ENCODE results near the gene SLC6A12.

The SLC6A12 gene

DNA sequence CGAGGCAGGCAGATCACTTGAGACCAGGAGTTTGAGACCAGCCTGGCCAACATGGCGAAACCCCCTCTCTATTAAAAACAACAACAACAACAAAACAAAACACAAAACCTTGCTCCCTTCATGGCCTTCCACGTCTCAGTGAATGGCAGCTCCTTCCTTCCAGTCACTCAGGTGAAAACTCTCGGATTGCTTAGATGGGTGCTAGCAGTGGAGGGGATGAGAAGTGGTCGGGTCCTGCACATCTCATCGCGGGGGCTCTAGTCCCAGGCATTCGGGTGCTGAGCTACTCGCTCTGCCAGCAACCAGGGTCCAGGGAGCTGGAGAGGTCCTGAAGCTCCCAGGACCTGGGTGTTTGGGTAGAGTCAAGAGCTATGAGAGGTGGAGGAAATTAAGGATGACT is 41.0 kb upstream of the SLC6A12 start (continued):
- TF ChIP-seq, protein P1, sequence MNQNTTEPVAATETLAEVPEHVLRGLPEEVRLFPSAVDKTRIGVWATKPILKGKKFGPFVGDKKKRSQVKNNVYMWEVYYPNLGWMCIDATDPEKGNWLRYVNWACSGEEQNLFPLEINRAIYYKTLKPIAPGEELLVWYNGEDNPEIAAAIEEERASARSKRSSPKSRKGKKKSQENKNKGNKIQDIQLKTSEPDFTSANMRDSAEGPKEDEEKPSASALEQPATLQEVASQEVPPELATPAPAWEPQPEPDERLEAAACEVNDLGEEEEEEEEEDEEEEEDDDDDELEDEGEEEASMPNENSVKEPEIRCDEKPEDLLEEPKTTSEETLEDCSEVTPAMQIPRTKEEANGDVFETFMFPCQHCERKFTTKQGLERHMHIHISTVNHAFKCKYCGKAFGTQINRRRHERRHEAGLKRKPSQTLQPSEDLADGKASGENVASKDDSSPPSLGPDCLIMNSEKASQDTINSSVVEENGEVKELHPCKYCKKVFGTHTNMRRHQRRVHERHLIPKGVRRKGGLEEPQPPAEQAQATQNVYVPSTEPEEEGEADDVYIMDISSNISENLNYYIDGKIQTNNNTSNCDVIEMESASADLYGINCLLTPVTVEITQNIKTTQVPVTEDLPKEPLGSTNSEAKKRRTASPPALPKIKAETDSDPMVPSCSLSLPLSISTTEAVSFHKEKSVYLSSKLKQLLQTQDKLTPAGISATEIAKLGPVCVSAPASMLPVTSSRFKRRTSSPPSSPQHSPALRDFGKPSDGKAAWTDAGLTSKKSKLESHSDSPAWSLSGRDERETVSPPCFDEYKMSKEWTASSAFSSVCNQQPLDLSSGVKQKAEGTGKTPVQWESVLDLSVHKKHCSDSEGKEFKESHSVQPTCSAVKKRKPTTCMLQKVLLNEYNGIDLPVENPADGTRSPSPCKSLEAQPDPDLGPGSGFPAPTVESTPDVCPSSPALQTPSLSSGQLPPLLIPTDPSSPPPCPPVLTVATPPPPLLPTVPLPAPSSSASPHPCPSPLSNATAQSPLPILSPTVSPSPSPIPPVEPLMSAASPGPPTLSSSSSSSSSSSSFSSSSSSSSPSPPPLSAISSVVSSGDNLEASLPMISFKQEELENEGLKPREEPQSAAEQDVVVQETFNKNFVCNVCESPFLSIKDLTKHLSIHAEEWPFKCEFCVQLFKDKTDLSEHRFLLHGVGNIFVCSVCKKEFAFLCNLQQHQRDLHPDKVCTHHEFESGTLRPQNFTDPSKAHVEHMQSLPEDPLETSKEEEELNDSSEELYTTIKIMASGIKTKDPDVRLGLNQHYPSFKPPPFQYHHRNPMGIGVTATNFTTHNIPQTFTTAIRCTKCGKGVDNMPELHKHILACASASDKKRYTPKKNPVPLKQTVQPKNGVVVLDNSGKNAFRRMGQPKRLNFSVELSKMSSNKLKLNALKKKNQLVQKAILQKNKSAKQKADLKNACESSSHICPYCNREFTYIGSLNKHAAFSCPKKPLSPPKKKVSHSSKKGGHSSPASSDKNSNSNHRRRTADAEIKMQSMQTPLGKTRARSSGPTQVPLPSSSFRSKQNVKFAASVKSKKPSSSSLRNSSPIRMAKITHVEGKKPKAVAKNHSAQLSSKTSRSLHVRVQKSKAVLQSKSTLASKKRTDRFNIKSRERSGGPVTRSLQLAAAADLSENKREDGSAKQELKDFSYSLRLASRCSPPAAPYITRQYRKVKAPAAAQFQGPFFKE (tag by site-specific recombination; IDR thresholded peaks at IDR 0.05; ENCODE audit: borderline replicate concordance): no peak
- TF ChIP-seq ZNF366 (tag by site-specific recombination; conservative IDR thresholded peaks at IDR 0.05): no peak
- TF ChIP-seq TSHZ1 (tag by site-specific recombination; IDR thresholded peaks at IDR 0.05; ENCODE audit: borderline replicate concordance): no peak
- no peak for TF ChIP-seq ZSCAN18 (tag by site-specific recombination; IDR thresholded peaks at IDR 0.05)
- no peak for TF ChIP-seq ZNF837 (tag by site-specific recombination; IDR thresholded peaks at IDR 0.05)
- no peak for TF ChIP-seq SALL2 (tag by site-specific recombination; IDR thresholded peaks at IDR 0.05; ENCODE audit: borderline replicate concordance)

DNA sequence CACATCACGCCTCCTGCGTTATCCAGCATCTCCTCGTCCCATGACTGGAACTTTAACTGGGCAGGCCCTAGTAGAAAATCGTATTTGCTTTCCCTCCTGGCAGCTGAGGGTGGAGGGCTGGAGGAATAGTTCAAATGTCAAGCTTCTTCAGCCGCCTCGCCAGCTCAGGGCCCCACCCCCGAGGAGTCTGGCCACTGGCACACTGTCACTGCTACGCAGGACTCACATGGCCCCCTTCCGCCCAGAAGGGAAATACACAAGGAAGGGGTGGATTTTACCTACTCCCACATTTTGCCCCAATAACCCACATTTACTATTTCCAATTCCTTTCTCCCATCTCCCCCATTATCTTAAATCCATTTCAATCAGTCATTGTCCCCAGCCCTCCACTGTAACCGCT is 40.1 kb upstream of the SLC6A12 start:
- no peak for TF ChIP-seq ZBTB1 (tag by site-specific recombination; IDR thresholded peaks at IDR 0.05)
- no peak for TF ChIP-seq ZFP3 (tag by site-specific recombination; IDR thresholded peaks at IDR 0.05; ENCODE audit: low read depth)
- TF ChIP-seq ZNF157 (tag by site-specific recombination; IDR thresholded peaks at IDR 0.05): no peak
- TF ChIP-seq, protein P2, sequence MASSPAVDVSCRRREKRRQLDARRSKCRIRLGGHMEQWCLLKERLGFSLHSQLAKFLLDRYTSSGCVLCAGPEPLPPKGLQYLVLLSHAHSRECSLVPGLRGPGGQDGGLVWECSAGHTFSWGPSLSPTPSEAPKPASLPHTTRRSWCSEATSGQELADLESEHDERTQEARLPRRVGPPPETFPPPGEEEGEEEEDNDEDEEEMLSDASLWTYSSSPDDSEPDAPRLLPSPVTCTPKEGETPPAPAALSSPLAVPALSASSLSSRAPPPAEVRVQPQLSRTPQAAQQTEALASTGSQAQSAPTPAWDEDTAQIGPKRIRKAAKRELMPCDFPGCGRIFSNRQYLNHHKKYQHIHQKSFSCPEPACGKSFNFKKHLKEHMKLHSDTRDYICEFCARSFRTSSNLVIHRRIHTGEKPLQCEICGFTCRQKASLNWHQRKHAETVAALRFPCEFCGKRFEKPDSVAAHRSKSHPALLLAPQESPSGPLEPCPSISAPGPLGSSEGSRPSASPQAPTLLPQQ (tag by site-specific recombination; IDR thresholded peaks at IDR 0.05): no peak
- TF ChIP-seq ATF2 (tag by site-specific recombination; IDR thresholded peaks at IDR 0.05; ENCODE audit: low read depth): no peak
- no peak for TF ChIP-seq ZNF37A (tag by site-specific recombination; IDR thresholded peaks at IDR 0.05)
- no peak for TF ChIP-seq ZNF843 (tag by site-specific recombination; IDR thresholded peaks at IDR 0.05)
- TF ChIP-seq ZBTB21 (tag by site-specific recombination; IDR thresholded peaks at IDR 0.05): no peak
- no peak for TF ChIP-seq ZNF391 (tag by site-specific recombination; IDR thresholded peaks at IDR 0.05; ENCODE audit: borderline replicate concordance, low read depth)
- no peak for TF ChIP-seq ZNF571 (tag by site-specific recombination; IDR thresholded peaks at IDR 0.05)
- ChIA-PET CTCF (interaction anchor here (0.7 to 1.4 kb wide), 2 partner anchors 8 to 34 kb away, joined by 3 read pairs; partner anchors contain the start of gene SLC6A13), POLR2A (no interaction called here)
- H3K4me3 ChIP-seq (ENCODE audit: low read depth, low read length): no peak overlapping the region
- no peaks in the 10 kb centered on the region for H3K9me3 ChIP-seq (ENCODE audit: control insufficient read depth, insufficient read depth, low read depth, low read length)
- H3K27ac ChIP-seq (ENCODE audit: extremely low read depth, low read depth, low read length): no peak overlapping the region
- H3K4me1 ChIP-seq (ENCODE audit: control insufficient read depth, insufficient read depth, low read length): no peaks in the 10 kb centered on the region
- H3K36me3 ChIP-seq (ENCODE audit: control insufficient read depth in 2 of 2, insufficient read depth in 1 of 2, low read length in 2 of 2): no peaks in the 10 kb centered on the region
